Endometrial microvascular endothelial cells (primary cell): ENCODE measurements around the gene CD36. TPM values are rescaled to one million over a fixed set of nuclear protein-coding genes. Genes with fewer than 3 reads are reported as not detected.

Source experiments
- in situ Hi-C: cut with HindIII; loops from 2 replicates; pipeline ENCODE4 v1.10.0; 2017; ENCODE audit warnings: low sequenced_read_pairs, low pct_unique_long_range_greater_than_20kb; ENCODE audit errors: inconsistent ontology term
- total RNA-seq: library from RNA; depleted of rRNA; stranded (reverse); fragments of >200 nt; gene quantifications from one replicate; pipeline ENCODE4 v1.2.3, GENCODE V29; 2015; ENCODE audit errors: inconsistent ontology term

The CD36 gene
- total RNA-seq, 1 donor from 2014 or later, result not detected

DNA sequence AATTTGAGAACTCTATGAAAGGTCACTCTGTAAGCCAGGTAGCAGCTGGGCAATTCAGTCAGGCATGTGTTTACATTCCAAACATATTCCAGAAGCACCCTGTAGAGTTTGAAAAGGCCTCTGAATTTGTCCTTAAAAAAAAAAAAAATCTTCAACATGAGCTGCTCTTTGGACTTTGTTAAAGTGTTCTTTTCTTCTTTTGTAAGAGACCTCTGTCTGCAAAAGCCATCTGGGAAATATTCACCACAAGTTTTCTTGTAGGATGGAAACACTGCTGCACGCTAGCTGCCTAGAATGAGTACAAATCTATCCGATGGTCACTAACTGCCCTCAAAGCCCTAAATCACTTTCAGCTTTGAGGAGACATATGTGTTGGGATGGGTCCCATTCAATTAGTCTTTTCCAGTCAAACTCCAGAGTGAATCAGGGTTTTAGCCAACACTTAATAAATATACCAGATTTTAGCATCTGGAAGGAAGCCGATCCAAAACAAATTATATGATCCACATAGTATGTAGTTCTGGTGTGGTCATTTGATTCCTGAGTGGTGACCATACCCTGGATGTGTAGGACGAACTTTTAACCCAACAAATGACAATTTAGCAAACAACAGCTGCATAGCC, 85.9 kb downstream of the CD36 start:
- in situ Hi-C loops, result no loop called here

DNA sequence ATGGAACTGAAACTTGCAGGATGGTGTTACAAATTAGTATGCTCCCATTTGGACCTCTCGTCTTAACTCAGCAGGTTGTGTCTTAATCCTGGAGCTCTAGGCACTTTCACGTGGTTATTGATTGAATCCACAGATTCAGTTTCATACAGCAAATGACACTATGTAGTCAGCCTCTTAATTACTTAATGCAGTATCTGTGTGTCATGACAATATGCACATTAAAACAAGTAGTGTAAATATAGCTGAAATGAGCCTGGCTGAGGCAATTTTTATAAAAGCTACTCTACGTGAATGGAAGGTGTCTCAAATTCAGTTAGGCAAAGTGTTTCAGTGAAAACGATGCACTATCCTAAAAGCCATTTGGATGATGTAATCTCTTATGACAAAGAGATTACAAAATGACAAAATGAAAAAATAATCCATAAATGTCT, 86.8 kb downstream of the CD36 start:
- in situ Hi-C loops, result no loop called here

Other genes with a start within 250 kb of the CD36 start
- not detected for gene GNAT3, start 126.6 kb upstream of the CD36 start, total RNA-seq